Ishikawa (cell line): ENCODE measurements around the gene MACROD2.

Experiments used
- CEBPB ChIP-seq: IDR thresholded peaks from 2 replicates; pipeline ENCODE4 v1.6.1; 2012
- CREB1 ChIP-seq: IDR thresholded peaks from 2 replicates; pipeline ENCODE4 v1.6.1; 2012; ENCODE audit warnings: low read depth
- EGR1 ChIP-seq: IDR thresholded peaks from 2 replicates; pipeline ENCODE4 v1.6.1; 2012
- EP300 ChIP-seq: IDR thresholded peaks from 2 replicates; pipeline ENCODE4 v1.6.1; 2012; ENCODE audit warnings: borderline replicate concordance
- FOXM1 ChIP-seq: IDR thresholded peaks from 2 replicates; pipeline ENCODE4 v1.6.1; 2012; ENCODE audit warnings: low read depth, borderline replicate concordance
- MAX ChIP-seq: IDR thresholded peaks from 2 replicates; pipeline ENCODE4 v1.6.1; 2012
- NFIC ChIP-seq: IDR thresholded peaks from 2 replicates; pipeline ENCODE4 v1.6.1; 2012
- RAD21 ChIP-seq: IDR thresholded peaks from 2 replicates; pipeline ENCODE4 v1.6.1; 2012; ENCODE audit warnings: low read depth
- REST ChIP-seq: IDR thresholded peaks from 2 replicates; pipeline ENCODE4 v1.6.1; 2012; ENCODE audit warnings: low read depth, mild to moderate bottlenecking
- TAF1 ChIP-seq: IDR thresholded peaks from 2 replicates; pipeline ENCODE4 v1.6.1; 2012; ENCODE audit warnings: low read depth, mild to moderate bottlenecking
- TCF12 ChIP-seq: IDR thresholded peaks from 2 replicates; pipeline ENCODE4 v1.6.1; 2012; ENCODE audit warnings: low read depth
- TEAD4 ChIP-seq: IDR thresholded peaks from 2 replicates; pipeline ENCODE4 v1.6.1; 2012
- USF1 ChIP-seq: IDR thresholded peaks from 2 replicates; pipeline ENCODE4 v1.6.1; 2012
- YY1 ChIP-seq: IDR thresholded peaks from 2 replicates; pipeline ENCODE4 v1.6.1; 2012; ENCODE audit warnings: low read depth
- ZBTB7A ChIP-seq: IDR thresholded peaks from 2 replicates; pipeline ENCODE4 v1.6.1; 2012; ENCODE audit warnings: low read depth

MACROD2 gene

GRCh38 chr20:14751191-14751590 is 755.9 kb downstream of the MACROD2 start:
- no peak for TF ChIP-seq TCF12
- no peak for TF ChIP-seq NFIC
- TF ChIP-seq YY1, result no peak
- no peak for TF ChIP-seq CREB1
- TF ChIP-seq EGR1, result no peak

- TF ChIP-seq USF1 (no peak), EGR1 (no peak), EP300 (no peak), TAF1 (no peak), TCF12 (no peak)
Measured at GRCh38 chr20:14757728-14758127, 762.4 kb downstream of the MACROD2 start.

GRCh38 chr20:14758356-14758755 is 763.0 kb downstream of the MACROD2 start:
- TF ChIP-seq TEAD4 (no peak), CEBPB (no peak), EGR1 (no peak), NFIC (no peak), CREB1 (no peak), MAX (no peak), EP300 (no peak), USF1 (no peak), TAF1 (no peak), TCF12 (no peak), ZBTB7A (no peak), YY1 (no peak), FOXM1 (no peak), REST (no peak), RAD21 (no peak)

GRCh38 chr20:14759979-14760378 is 764.7 kb downstream of the MACROD2 start:
- TF ChIP-seq TCF12 (no peak), RAD21 (no peak), CEBPB (no peak), EP300 (no peak), YY1 (no peak)

GRCh38 chr20:14761903-14762302 is 766.6 kb downstream of the MACROD2 start:
- TF ChIP-seq CEBPB (no peak), CREB1 (no peak), RAD21 (no peak), NFIC (no peak), ZBTB7A (no peak), EP300 (no peak), TCF12 (no peak), USF1 (no peak), TAF1 (no peak), EGR1 (no peak), REST (no peak), FOXM1 (no peak)

GRCh38 chr20:14764511-14765369 is 769.4 kb downstream of the MACROD2 start:
- TF ChIP-seq MAX (no peak), TEAD4 (peak; percentile 32), EP300 (no peak), CEBPB (no peak), YY1 (no peak), EGR1 (no peak), TCF12 (no peak), NFIC (peak; percentile 80), ZBTB7A (no peak)
